Measurements from ENCODE around the gene NMT2.

DNA sequence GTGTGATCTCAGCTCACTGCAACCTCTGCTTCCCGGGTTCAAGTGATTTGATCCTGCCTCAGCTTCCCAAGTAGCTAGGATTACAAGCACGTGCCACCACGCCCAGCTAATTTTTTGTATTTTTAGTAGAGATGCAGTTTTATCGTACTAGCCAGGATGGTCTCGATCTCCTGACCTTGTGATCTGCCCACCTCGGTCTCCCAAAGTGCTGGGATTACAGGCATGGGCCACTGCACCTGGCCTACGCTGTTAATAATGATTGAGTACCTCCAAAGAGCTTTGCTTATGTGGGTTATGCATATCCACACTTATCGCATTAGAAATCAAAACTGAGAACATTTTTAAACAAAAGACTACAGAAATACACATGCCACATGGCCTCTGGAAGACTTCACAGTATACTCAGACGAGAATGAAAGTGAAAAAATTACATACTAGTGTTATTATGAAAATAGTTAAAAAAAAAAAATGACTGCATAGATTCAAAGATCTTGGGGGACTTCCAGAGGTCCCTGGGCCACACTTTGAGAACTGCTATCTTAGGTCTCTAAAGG, 45.9 kb downstream of the NMT2 start:
- TF ChIP-seq POLR2AphosphoS5 (IDR thresholded peaks at IDR 0.05; ENCODE audit: low read depth, low read length) (no peak), POLR2A (IDR thresholded peaks at IDR 0.05; ENCODE audit: low read depth, low read length) (no peak), TAF1 (IDR thresholded peaks at IDR 0.05; ENCODE audit: borderline replicate concordance, low read depth, low read length) (no peak)
